Measurements from ENCODE around the gene OR5K1.

The OR5K1 gene

DNA sequence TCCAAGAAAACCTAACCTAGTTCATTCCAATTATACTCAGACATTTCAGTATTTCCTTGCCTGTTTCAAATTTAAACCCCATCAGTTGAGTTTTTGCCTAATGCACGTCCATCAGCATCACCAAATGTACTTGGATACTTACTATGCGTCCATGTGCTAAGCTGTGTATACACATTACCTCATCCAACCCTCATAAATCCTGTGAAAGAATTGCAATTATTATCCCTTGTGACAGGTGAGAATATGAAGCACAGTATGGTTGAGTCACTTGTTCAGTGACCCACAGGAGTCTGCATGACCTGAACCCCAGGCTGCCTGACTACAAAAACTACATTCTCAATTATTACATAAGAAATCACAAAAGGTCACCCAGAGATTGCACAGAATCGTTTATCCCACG lies 37.0 kb downstream of the OR5K1 start:
- no peak overlapping the region for H3K27ac Mint-ChIP-seq
- peaks cover 3% of the 10 kb centered on the region for H3K4me1 Mint-ChIP-seq (ENCODE audit: low read depth)
- H3K36me3 Mint-ChIP-seq (ENCODE audit: low read depth) = peaks cover 18% of the 10 kb centered on the region
- H3K27me3 Mint-ChIP-seq (ENCODE audit: low read depth) = peaks cover under 1% of the 10 kb centered on the region
- no peak overlapping the region for H3K4me3 Mint-ChIP-seq
- H3K9me3 Mint-ChIP-seq = no peaks in the 10 kb centered on the region

DNA sequence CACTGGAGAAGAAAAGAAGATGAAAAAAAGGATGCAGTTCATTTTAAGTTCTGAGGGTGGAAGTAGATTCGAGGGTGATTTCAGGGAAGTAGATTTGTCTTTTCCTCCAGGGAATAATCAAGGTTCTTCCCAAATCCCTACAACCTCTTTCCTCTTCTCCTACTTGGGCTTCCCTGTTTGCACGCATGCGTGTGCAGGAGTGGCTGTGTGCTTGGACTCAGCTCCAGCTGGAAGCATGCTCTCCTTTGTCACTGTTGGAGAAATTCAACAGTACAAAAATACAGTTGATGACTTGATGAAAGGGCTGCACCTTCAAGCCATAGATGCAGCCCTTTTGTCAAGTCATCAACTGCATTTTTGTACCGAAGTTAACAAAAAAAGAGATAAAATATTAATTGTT lies 38.3 kb downstream of the OR5K1 start:
- peaks cover 21% of the 10 kb centered on the region for H3K36me3 Mint-ChIP-seq (ENCODE audit: low read depth)
- H3K27me3 Mint-ChIP-seq (ENCODE audit: low read depth) = no peaks in the 10 kb centered on the region
- peaks cover 3% of the 10 kb centered on the region for H3K4me1 Mint-ChIP-seq (ENCODE audit: low read depth)
- H3K4me3 Mint-ChIP-seq = no peak overlapping the region
- no peaks in the 10 kb centered on the region for H3K9me3 Mint-ChIP-seq
- no peak overlapping the region for H3K27ac Mint-ChIP-seq

DNA sequence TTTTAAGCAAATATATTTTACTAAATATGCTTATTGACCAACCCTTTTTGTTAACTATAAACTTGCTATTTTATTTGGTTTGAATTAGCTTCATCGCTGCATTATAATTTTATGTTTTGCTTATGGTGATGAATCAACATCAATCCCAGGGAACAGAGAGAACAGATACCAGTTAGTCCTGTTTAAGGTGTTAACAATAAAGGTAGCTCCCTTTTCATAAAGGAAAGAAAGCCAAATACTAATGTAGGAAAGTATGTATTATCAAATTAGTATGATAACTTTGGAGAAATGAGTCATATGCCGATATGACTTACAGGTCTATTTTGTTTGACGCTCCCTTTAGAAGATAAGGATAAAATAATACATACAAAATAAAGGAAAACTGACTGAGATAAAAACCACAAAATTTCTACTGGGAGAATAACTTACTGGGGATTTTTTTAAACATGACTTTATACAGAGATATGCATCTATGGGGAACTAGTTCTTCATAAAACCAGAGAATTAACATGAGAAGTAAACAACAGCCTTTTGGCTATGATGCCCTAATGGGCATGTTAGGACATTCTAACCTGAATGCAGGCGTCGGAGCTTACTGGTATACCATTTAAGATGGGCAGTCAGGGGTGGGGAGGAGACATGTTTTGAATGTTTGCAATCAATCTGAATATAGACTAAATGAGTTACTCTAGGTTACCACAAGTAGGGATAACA lies 39.0 kb downstream of the OR5K1 start:
- peaks cover 28% of the 10 kb centered on the region for H3K36me3 Mint-ChIP-seq (ENCODE audit: low read depth)
- H3K27ac Mint-ChIP-seq = no peak overlapping the region
- H3K4me1 Mint-ChIP-seq (ENCODE audit: low read depth) = peaks cover 3% of the 10 kb centered on the region
- no peak overlapping the region for H3K4me3 Mint-ChIP-seq
- H3K27me3 Mint-ChIP-seq (ENCODE audit: low read depth) = no peaks in the 10 kb centered on the region
- no peaks in the 10 kb centered on the region for H3K9me3 Mint-ChIP-seq

DNA sequence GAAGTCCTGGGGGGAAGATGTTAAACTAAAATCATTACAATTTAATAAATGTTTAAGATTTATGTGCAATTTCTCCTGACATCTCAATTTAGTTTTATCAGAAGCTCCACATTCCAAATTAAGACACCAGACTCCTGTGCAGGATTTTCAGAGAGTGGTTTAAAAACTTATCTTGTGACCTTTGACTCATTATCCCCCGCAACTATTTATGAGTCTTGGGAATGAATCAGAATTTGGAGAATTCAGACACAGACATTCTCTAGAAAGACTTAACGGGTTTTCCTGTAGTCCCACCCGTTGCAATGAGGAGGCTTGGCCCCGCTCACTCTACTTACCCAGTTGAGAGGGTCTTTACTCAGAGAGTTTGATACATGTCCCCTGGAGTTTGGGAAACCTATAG lies 41.5 kb downstream of the OR5K1 start:
- H3K27ac Mint-ChIP-seq = no peak overlapping the region
- H3K27me3 Mint-ChIP-seq (ENCODE audit: low read depth) = no peaks in the 10 kb centered on the region
- H3K9me3 Mint-ChIP-seq = no peaks in the 10 kb centered on the region
- peaks cover 11% of the 10 kb centered on the region for H3K4me1 Mint-ChIP-seq (ENCODE audit: low read depth)
- no peak overlapping the region for H3K4me3 Mint-ChIP-seq
- peaks cover 49% of the 10 kb centered on the region for H3K36me3 Mint-ChIP-seq (ENCODE audit: low read depth)

- Mint-ChIP-seq H3K27ac (no peak overlapping the region), H3K27me3 (ENCODE audit: low read depth) (no peaks in the 10 kb centered on the region), H3K4me3 (no peak overlapping the region), H3K36me3 (ENCODE audit: low read depth) (peaks cover 68% of the 10 kb centered on the region), H3K9me3 (no peaks in the 10 kb centered on the region), H3K4me1 (ENCODE audit: low read depth) (peaks cover 25% of the 10 kb centered on the region)
These were observed 45.6 kb downstream of the OR5K1 start for GRCh38 chr3:98508582-98508981.

- Mint-ChIP-seq H3K4me1 (ENCODE audit: low read depth) (peaks cover 54% of the 10 kb centered on the region), H3K27ac (no peak overlapping the region), H3K36me3 (ENCODE audit: low read depth) (peaks cover 84% of the 10 kb centered on the region), H3K4me3 (no peak overlapping the region), H3K27me3 (ENCODE audit: low read depth) (no peaks in the 10 kb centered on the region), H3K9me3 (no peaks in the 10 kb centered on the region)
These were observed 49.6 kb downstream of the OR5K1 start for GRCh38 chr3:98512576-98512975.

GRCh38 chr3:98513091-98513511 lies 50.1 kb downstream of the OR5K1 start:
- Mint-ChIP-seq H3K36me3 (ENCODE audit: low read depth) (peaks cover 84% of the 10 kb centered on the region), H3K4me1 (ENCODE audit: low read depth) (peaks cover 58% of the 10 kb centered on the region), H3K9me3 (no peaks in the 10 kb centered on the region), H3K27me3 (ENCODE audit: low read depth) (no peaks in the 10 kb centered on the region), H3K27ac (no peak overlapping the region), H3K4me3 (no peak overlapping the region)

- Mint-ChIP-seq H3K27ac (no peak overlapping the region), H3K9me3 (no peaks in the 10 kb centered on the region), H3K4me1 (ENCODE audit: low read depth) (peaks cover 61% of the 10 kb centered on the region), H3K27me3 (ENCODE audit: low read depth) (no peaks in the 10 kb centered on the region), H3K4me3 (no peak overlapping the region), H3K36me3 (ENCODE audit: low read depth) (peaks cover 84% of the 10 kb centered on the region)
These were observed 50.7 kb downstream of the OR5K1 start for GRCh38 chr3:98513736-98514135.

DNA sequence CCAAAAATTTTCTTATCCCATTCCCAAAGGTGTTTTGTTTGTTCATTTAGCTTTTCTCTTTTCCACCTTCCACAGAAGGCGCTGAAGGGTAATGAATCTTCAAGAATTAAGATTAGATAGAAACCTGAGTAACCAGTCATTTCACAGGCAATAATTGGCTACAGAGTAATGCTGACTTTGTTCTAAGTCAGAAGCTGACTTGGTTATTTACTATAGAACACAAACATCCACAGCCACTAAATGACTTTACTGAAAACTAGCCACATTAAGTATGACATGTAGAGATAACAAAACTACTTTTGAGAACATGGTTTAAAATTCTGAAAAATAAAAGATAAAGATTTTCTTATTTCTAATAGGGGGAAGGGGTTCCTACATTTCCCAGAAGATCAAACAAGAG lies 51.9 kb downstream of the OR5K1 start:
- no peaks in the 10 kb centered on the region for H3K9me3 Mint-ChIP-seq
- peaks cover 84% of the 10 kb centered on the region for H3K36me3 Mint-ChIP-seq (ENCODE audit: low read depth)
- peaks cover 66% of the 10 kb centered on the region for H3K4me1 Mint-ChIP-seq (ENCODE audit: low read depth)
- peak overlapping the region; percentile 21 for H3K4me3 Mint-ChIP-seq
- no peaks in the 10 kb centered on the region for H3K27me3 Mint-ChIP-seq (ENCODE audit: low read depth)
- H3K27ac Mint-ChIP-seq = peak overlapping the region; percentile 23

- peaks cover 67% of the 10 kb centered on the region for H3K4me1 Mint-ChIP-seq (ENCODE audit: low read depth)
- H3K36me3 Mint-ChIP-seq (ENCODE audit: low read depth) = peaks cover 73% of the 10 kb centered on the region
- H3K27me3 Mint-ChIP-seq (ENCODE audit: low read depth) = no peaks in the 10 kb centered on the region
- peak overlapping the region; percentile 97 for H3K4me3 Mint-ChIP-seq
- H3K27ac Mint-ChIP-seq = peak overlapping the region; percentile 78
- no peaks in the 10 kb centered on the region for H3K9me3 Mint-ChIP-seq
These were observed 55.8 kb downstream of the OR5K1 start for GRCh38 chr3:98518816-98519215.

- peaks cover 72% of the 10 kb centered on the region for H3K36me3 Mint-ChIP-seq (ENCODE audit: low read depth)
- H3K27me3 Mint-ChIP-seq (ENCODE audit: low read depth) = no peaks in the 10 kb centered on the region
- peak overlapping the region; percentile 97 for H3K4me3 Mint-ChIP-seq
- peaks cover 66% of the 10 kb centered on the region for H3K4me1 Mint-ChIP-seq (ENCODE audit: low read depth)
- H3K9me3 Mint-ChIP-seq = no peaks in the 10 kb centered on the region
- peak overlapping the region; percentile 78 for H3K27ac Mint-ChIP-seq
These were observed 56.4 kb downstream of the OR5K1 start for GRCh38 chr3:98519351-98519750.

DNA sequence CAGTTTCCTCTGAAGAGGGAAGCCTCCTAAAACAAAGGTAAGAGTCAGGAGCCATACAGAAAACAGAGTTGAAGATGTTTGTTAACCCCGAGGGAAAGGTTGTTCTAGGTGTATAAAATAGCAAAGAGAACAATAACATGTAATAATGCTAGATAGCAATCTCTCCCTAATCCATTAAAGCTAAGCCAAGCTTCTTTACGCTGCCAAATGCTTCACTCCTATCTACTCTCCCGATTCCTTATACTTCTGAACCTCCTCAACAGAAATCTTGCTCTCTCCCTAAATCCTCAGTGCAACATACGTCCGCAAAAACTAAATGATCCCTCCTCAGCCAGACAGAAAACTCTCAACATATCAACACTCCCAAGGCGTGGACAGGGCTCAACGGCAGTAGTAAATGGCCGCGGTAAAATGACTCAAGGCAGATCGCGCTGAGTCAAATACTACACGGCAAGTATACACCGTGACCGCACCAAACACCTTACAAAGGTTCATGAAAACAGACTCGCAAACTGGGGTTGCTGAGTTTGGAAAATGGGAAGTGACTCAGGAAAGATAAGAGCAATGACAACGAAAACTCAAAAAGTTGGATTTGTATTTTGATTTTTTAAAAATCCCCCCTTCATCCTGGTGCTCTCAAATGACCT lies 59.0 kb downstream of the OR5K1 start:
- Mint-ChIP-seq H3K27me3 (ENCODE audit: low read depth) (no peaks in the 10 kb centered on the region), H3K36me3 (ENCODE audit: low read depth) (peaks cover 60% of the 10 kb centered on the region), H3K4me3 (peak overlapping the region; percentile 97), H3K9me3 (no peaks in the 10 kb centered on the region), H3K4me1 (ENCODE audit: low read depth) (peaks cover 64% of the 10 kb centered on the region), H3K27ac (peak overlapping the region; percentile 92)
